Common myeloid progenitor, CD34-positive (primary cell): ENCODE measurements around the gene GMCL1. TPM values are rescaled to one million over a fixed set of nuclear protein-coding genes. Genes with fewer than 3 reads are reported as not detected.
A peak's percentile ranks its signal among the peaks of the same experiment; 100 is the strongest.

ENCODE experiments used
- CTCF ChIA-PET: fragments of 350-600 bp; sonication (Branson Sonifier 250); formaldehyde crosslinking; loops from one replicate; lab custom pipeline; 2021; ENCODE audit warnings: antibody characterized with exemption; lab: Charles Lee
- POLR2A ChIA-PET: fragments of 350-600 bp; sonication (Branson Sonifier 250); formaldehyde crosslinking; loops from one replicate; lab custom pipeline; 2021; ENCODE audit warnings: antibody characterized with exemption; lab: Charles Lee
- DNase-seq, 3 donors: peaks; one replicate each; pipeline versions ENCODE4 v3.0.0 to v3.0.0-alpha.2; 2013
- H3K27ac ChIP-seq, 2 experiments: 1 replicate in 1 of 2; 2 replicates in 1 of 2; pipeline ENCODE4 v1.7.0; 2013; ENCODE audit warnings: inconsistent platforms in 2 of 2, low read length in 2 of 2, mild to moderate bottlenecking in 2 of 2, low read depth in 1 of 2, moderate library complexity in 1 of 2; ENCODE audit not compliant: severe bottlenecking in 2 of 2, insufficient read depth in 1 of 2, poor library complexity in 1 of 2
- H3K27me3 ChIP-seq, 5 experiments: replicated peaks in 2 of 5; 1 replicate in 3 of 5; 2 replicates in 2 of 5; pipeline versions ENCODE4 v1.6.1 to v1.7.0; 2013; ENCODE audit warnings: low read length in 4 of 5, mild to moderate bottlenecking in 2 of 5, moderate library complexity in 2 of 5, inconsistent platforms in 1 of 5; ENCODE audit not compliant: insufficient read depth in 5 of 5, control insufficient read depth in 4 of 5
- H3K36me3 ChIP-seq, 4 experiments: 1 replicate in 2 of 4; 2 replicates in 2 of 4; pipeline versions ENCODE4 v1.6.1 to v1.7.0; 2013; ENCODE audit warnings: low read length in 3 of 4, control low read depth in 1 of 4, mild to moderate bottlenecking in 1 of 4; ENCODE audit not compliant: control insufficient read depth in 4 of 4, insufficient read depth in 4 of 4
- H3K4me1 ChIP-seq, 4 experiments: 1 replicate in 3 of 4; 2 replicates in 1 of 4; pipeline versions ENCODE4 v1.6.1 to v1.7.1; 2013; ENCODE audit warnings: low read length in 3 of 4, mild to moderate bottlenecking in 3 of 4, control low read depth in 1 of 4, inconsistent platforms in 1 of 4, moderate library complexity in 1 of 4; ENCODE audit not compliant: control insufficient read depth in 4 of 4, insufficient read depth in 4 of 4; ENCODE audit errors: control extremely low read depth in 1 of 4
- H3K4me3 ChIP-seq, 7 experiments: 1 replicate in 4 of 7; 2 replicates in 3 of 7; pipeline versions ENCODE4 v1.5.1 to v1.7.0; 2013; ENCODE audit warnings: mild to moderate bottlenecking in 7 of 7, low read length in 6 of 7, moderate library complexity in 6 of 7, inconsistent platforms in 2 of 7, low read depth in 2 of 7, control low read depth in 1 of 7; ENCODE audit not compliant: insufficient read depth in 4 of 7, control insufficient read depth in 1 of 7; ENCODE audit errors: extremely low read depth in 1 of 7
- H3K9me3 ChIP-seq, 5 experiments: 1 replicate in 4 of 5; 2 replicates in 1 of 5; pipeline versions ENCODE4 v1.6.1 to v1.7.1; 2013; ENCODE audit warnings: low read length in 4 of 5, mild to moderate bottlenecking in 2 of 5, inconsistent platforms in 1 of 5, low read depth in 1 of 5, moderate library complexity in 1 of 5; ENCODE audit not compliant: control insufficient read depth in 4 of 5, insufficient read depth in 2 of 5; ENCODE audit errors: control extremely low read depth in 1 of 5
- WGBS: methylation state at CpG from one replicate; pipeline ENCODE4 v1.1.5; 2013; ENCODE audit not compliant: insufficient coverage; 5-methylcytosine and 5-hydroxymethylcytosine counted together
- polyA plus RNA-seq: library from polyadenylated mRNA; unstranded; fragments of 120-200 nt; gene quantifications from one replicate; pipeline ENCODE4 v1.2.1, GENCODE V29; 2013

The GMCL1 gene, protein sequence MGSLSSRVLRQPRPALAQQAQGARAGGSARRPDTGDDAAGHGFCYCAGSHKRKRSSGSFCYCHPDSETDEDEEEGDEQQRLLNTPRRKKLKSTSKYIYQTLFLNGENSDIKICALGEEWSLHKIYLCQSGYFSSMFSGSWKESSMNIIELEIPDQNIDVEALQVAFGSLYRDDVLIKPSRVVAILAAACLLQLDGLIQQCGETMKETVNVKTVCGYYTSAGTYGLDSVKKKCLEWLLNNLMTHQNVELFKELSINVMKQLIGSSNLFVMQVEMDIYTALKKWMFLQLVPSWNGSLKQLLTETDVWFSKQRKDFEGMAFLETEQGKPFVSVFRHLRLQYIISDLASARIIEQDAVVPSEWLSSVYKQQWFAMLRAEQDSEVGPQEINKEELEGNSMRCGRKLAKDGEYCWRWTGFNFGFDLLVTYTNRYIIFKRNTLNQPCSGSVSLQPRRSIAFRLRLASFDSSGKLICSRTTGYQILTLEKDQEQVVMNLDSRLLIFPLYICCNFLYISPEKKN
- polyA plus RNA-seq, result 22.7 TPM

DNA sequence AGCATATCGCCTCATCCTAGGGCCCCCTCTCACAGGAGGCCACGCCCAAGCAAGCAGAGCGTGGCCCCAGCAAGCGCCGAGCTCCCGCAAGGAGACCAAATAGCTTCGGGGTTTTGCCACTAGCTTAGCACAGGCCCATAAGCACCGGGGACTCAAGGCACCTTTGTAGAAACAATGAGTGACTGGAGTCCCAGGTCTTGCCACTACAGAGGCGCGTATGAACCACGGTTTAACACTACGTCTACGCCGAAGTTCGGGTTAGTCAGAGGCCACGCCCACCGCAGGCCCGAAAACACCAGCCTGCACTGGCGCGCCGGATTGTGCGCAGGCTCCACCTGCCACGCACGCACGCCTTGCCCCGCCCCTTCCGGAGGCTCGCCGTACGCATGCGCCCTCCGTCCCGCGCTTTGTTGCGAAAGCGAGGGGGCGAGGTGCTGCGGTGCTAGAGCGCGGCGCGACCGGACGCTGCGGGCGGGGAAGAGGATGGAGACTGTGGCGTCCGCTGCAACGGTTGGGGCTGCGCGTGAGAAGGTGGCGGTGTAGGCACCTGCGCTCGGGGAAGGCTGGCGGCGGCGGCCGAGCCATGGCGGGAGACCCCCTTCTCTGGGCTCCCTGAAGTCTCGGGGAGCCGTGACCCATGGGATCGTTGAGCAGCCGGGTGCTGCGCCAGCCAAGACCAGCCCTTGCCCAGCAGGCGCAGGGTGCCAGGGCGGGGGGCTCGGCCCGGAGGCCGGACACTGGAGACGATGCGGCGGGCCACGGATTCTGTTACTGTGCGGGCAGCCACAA is at the start of gene GMCL1:
GMCL1 (plus strand) TSS at position 405 of the 789 bp plus-strand sequence; CDS start at position 638, 233 bp downstream.
- Histone ChIP-seq H3K36me3 (peaks cover 0 to 5% (median 3%) of the 10 kb centered on the region in 4 experiments), H3K9me3 (no peaks in the 10 kb centered on the region), H3K4me3 (peak within 1 kb of the TSS; percentile 63 to 97 (median 90)), H3K4me1 (peaks cover 8 to 33% (median 26%) of the 10 kb centered on the region in 4 experiments), H3K27me3 (no peaks in the 10 kb centered on the region), H3K27ac (peak within 1 kb of the TSS; percentile 90 to 94)
- ChIA-PET CTCF (interaction anchor here (0.7 to 6.1 kb wide), 6 partner anchors 11 to 105 kb away, joined by 3 to 34 read pairs (median 4); no protein-coding TSS in a partner anchor), POLR2A (interaction anchor here (0.5 to 1.1 kb wide), 3 partner anchors 9 to 63 kb away, joined by 3 to 5 read pairs (median 3); no protein-coding TSS in a partner anchor)
- under 1% methylated on average over 61 of the region's 74 CpGs for WGBS
- peak; percentile 96 to 99 (median 99) for DNase-seq

DNA sequence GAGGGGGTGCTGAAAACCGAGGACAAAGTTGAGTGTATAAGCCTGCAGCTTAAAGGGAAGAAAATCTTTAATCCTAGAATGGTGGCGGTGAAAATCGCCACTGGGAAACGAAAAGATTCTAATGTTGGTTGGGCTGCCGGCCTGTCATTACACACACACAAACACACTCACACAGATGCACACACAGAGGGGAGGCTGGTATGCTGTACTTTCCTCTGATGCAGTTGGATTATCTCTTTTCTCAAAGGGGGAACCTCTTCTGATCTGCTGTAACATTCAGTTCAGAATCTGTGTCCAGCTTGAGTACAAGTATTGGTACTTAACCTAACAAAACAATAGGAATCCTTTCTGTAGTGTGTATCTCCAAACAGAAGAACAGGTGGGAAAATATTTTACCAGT is 48.5 kb upstream of the GMCL1 start:
- WGBS, result 67% methylated on average over 1 of the region's 5 CpGs
- Histone ChIP-seq H3K27ac (peak overlapping the region in 1 of 2 experiments; percentile 71), H3K4me1 (peaks cover 4 to 24% (median 16%) of the 10 kb centered on the region in 4 experiments), H3K27me3 (no peaks in the 10 kb centered on the region), H3K9me3 (peaks cover 0 to 5% (median 0%) of the 10 kb centered on the region in 5 experiments), H3K36me3 (peaks cover 0 to 6% (median under 1%) of the 10 kb centered on the region in 4 experiments), H3K4me3 (no peak overlapping the region)
- CTCF ChIA-PET, result interaction anchor here (0.7 to 2.7 kb wide), 6 partner anchors 9 to 57 kb away, joined by 3 to 9 read pairs (median 6); no protein-coding TSS in a partner anchor
- POLR2A ChIA-PET, result interaction anchor here (1.4 kb wide), 1 partner anchor 9 kb away, joined by 5 read pairs; no protein-coding TSS in a partner anchor
- peak in 2 of 3 donors; percentile 41 to 61 for DNase-seq

DNA sequence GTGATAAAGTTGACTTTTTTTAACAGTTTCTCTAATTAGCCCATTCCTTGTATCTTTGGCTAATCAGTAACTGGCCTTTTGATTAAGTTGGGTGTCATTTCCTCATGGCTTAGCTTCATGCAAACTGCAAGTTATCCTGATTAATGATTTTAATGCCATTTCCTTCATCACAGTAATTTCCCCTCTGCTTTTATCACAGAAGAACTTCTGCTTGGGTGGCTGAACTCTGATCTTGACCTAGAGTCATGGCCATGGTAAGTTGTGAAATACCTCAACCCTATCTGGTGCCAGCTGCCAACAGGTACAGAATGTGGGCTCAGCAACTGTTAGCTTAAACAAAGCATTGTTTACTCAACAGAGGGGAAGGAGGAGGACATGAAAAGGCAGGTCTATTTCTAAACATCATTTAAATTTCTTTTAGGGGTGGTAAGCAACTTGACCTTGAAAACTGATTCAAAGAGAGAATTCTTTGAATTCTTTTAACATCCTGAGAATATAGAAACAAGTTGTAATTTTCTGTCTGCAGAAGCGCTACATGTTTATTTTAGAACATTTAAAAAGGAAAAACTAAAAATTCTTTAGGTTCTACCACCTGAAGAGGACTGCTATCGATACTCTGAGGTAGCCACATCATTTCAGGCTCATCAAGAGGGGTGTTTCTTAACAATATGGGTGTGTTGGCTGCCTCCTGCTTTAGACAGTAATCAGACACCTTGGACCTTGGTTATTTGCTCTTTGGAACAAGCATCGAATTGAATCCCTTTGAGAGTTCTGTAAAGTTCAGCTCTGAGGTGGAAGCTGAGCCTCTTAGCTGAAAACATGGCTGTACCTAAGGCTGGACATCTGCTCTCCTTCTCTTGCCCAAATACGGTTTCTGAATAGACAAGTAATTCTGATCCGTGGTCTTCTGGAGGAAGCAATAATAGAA is 47.9 kb upstream of the GMCL1 start:
- peak; percentile 64 to 88 (median 81) for DNase-seq
- 100% methylated on average over 2 of the region's 5 CpGs for WGBS
- ChIA-PET POLR2A (interaction anchor here (0.6 to 1.4 kb wide), 2 partner anchors 8 to 39 kb away, joined by 3 to 5 read pairs; no protein-coding TSS in a partner anchor), CTCF (interaction anchor here (1.2 to 2.7 kb wide), 6 partner anchors 9 to 34 kb away, joined by 3 to 9 read pairs (median 6); no protein-coding TSS in a partner anchor)
- H3K4me3 ChIP-seq, result no peak overlapping the region
- peaks cover 0 to 6% (median under 1%) of the 10 kb centered on the region in 4 experiments for H3K36me3 ChIP-seq
- H3K4me1 ChIP-seq, result peaks cover 4 to 24% (median 16%) of the 10 kb centered on the region in 4 experiments
- H3K27ac ChIP-seq, result peak overlapping the region; percentile 47 to 71
- H3K9me3 ChIP-seq, result peaks cover 0 to 2% (median 0%) of the 10 kb centered on the region in 5 experiments
- no peaks in the 10 kb centered on the region for H3K27me3 ChIP-seq

DNA sequence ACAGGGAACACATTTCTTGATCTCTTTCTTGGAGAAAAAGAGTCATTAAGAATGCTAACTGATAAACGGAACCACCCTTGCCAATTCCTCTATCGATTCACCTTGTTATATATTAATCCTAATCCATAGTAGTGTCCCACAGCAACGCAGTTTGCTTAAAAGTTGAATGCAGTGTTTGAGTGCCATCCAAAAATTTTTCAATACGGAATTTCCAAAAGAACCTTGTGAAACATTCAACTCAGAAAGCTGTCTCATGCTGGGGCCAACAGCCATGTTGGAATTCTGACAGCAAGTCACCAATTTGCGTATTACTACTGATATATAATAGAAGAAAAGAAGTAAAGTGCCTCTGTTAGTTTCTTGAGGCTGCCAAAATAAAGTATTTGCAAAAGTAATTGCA is 45.2 kb upstream of the GMCL1 start:
- Histone ChIP-seq H3K9me3 (no peaks in the 10 kb centered on the region), H3K36me3 (peaks cover 2 to 12% (median 7%) of the 10 kb centered on the region in 4 experiments), H3K4me1 (peaks cover 4 to 25% (median 16%) of the 10 kb centered on the region in 4 experiments), H3K27ac (no peak overlapping the region), H3K27me3 (no peaks in the 10 kb centered on the region), H3K4me3 (no peak overlapping the region)
- 100% methylated on average over 2 of the region's 5 CpGs for WGBS
- ChIA-PET POLR2A (no interaction called here), CTCF (interaction anchor here (1.2 to 1.3 kb wide), 2 partner anchors 9 to 15 kb away, joined by 4 to 5 read pairs; no protein-coding TSS in a partner anchor)
- DNase-seq, result no peak

DNA sequence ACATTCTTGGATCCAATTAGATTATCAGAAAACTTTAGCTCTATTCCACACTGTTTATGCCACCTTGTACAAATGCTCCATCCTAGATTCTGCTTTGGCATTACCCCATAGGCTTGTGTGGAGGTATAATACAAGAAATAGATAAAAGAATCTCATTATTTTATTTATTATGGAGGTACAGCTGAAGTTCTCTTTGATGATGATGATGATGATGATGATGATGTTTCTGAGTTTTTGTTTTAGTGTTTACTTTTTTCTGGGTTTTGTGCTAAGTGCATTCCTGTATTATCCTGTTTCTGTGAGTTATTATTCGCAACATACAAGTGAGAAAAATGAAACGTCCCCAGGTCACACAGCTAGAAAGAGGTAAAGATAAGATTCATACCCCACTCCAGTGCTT is 44.1 kb upstream of the GMCL1 start:
- Histone ChIP-seq H3K27ac (no peak overlapping the region), H3K27me3 (no peaks in the 10 kb centered on the region), H3K36me3 (peaks cover 2 to 12% (median 7%) of the 10 kb centered on the region in 4 experiments), H3K4me3 (no peak overlapping the region), H3K4me1 (peaks cover 8 to 34% (median 23%) of the 10 kb centered on the region in 4 experiments), H3K9me3 (no peaks in the 10 kb centered on the region)
- ChIA-PET POLR2A (no interaction called here), CTCF (interaction anchor here (1.1 to 5.7 kb wide), 5 partner anchors 8 to 60 kb away, joined by 3 to 29 read pairs (median 5); no protein-coding TSS in a partner anchor)
- no peak for DNase-seq
- WGBS, result no CpG with 5 or more reads among the region's 2 CpGs
